SK-MEL-5 (cell line): Measurements from ENCODE around the gene CT83. TPM values are rescaled to one million over a fixed set of nuclear protein-coding genes. Genes with fewer than 3 reads are reported as not detected.
A peak's percentile ranks its signal among the peaks of the same experiment; 100 is the strongest.

Source experiments
- DNase-seq: peaks from one replicate; pipeline ENCODE4 v3.0.0-alpha.2; 2016; ENCODE audit warnings: low read depth, low spot score
- in situ Hi-C: cut with HindIII; loops from 2 replicates; pipeline ENCODE4 v1.10.0; 2016; ENCODE audit warnings: low sequenced_read_pairs, high pct_unique_total_duplicates, low pct_unique_long_range_greater_than_20kb
- polyA plus RNA-seq, 2 experiments: library from polyadenylated mRNA; depleted of rRNA; stranded (reverse); fragments of >200 nt; gene quantifications; 2 replicates each; pipeline ENCODE4 v1.2.3, GENCODE V29; 2015
- total RNA-seq: library from RNA; depleted of rRNA; stranded (reverse); fragments of >200 nt; shearing (Covaris generic); gene quantifications from 2 replicates; pipeline ENCODE4 v1.2.3, GENCODE V29; 2014; rRNA removed

The CT83 gene
- total RNA-seq: 0.83 and 1.8 TPM in 2 replicates
- 0.43 and 2.0 TPM in 2 replicates for polyA plus RNA-seq (2015; cell fraction: cytosol; rRNA removed)
- not detected in 2 replicates for polyA plus RNA-seq (2015; cell fraction: nucleus; rRNA removed)

GRCh38 chrX:116462822-116463221 is at the start of gene CT83:
Gene CT83 (minus strand): TSS chrX:116462976. CDS start chrX:116462856, 120 bp downstream.
- in situ Hi-C loops: no loop called here
- peak; percentile 1 for DNase-seq

DNA sequence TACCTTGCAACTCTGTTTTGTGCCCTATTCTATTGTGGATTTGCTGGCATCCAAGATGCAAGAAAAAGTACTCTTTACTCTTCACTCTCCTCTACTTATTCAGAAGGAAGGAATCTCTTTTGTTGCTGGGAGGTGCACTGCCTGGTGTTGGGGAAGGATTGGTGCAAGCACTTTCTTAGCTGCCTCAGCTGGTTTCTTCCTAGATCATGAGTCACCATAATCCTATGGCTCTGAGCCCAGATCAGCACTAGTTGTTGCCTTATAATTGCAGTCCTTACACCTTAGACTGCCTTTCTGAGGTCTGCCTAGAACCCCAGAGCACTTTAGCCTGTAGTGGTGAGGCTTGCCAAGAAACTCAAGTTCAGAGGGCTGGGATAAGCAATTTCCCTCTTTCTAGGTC is 37.0 kb upstream of the CT83 start:
- in situ Hi-C loops: no loop called here
- DNase-seq: no peak

- in situ Hi-C loops: no loop called here
- DNase-seq: no peak
These were observed 30.5 kb upstream of the CT83 start for GRCh38 chrX:116493271-116493670.

- in situ Hi-C loops: no loop called here
- DNase-seq: peak; percentile 19
These were observed 27.3 kb upstream of the CT83 start for GRCh38 chrX:116490104-116490503.

GRCh38 chrX:116480059-116480458 is 17.3 kb upstream of the CT83 start:
- in situ Hi-C loops: no loop called here
- DNase-seq: no peak

DNA sequence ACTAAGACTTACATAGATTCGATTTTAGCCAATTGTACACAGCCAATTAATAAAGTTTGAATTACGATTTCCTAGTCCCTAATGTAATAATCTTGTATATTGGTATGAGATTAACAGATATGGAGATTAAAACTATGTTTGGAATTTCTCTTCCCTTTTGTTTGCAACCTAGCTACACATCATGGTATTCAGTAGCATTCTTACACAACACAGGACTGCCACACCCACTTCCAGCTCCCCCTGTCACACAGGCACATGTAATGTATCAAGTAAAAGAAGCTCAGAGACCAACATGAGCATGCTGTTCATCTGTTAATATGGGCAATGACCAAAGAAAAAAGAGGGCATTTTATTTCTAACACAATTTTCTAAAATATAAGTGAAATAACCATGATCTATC is 13.6 kb downstream of the CT83 start:
- no peak for DNase-seq
- in situ Hi-C loops: no loop called here

- no peak for DNase-seq
- in situ Hi-C loops: no loop called here
These were observed 26.4 kb downstream of the CT83 start, which contains the start of gene SLC6A14 for GRCh38 chrX:116436358-116436816. Gene SLC6A14 (plus strand): TSS chrX:116436606. CDS start chrX:116436710, 104 bp downstream.

GRCh38 chrX:116435597-116435996 is 27.2 kb downstream of the CT83 start:
- no peak for DNase-seq
- in situ Hi-C loops: no loop called here

DNA sequence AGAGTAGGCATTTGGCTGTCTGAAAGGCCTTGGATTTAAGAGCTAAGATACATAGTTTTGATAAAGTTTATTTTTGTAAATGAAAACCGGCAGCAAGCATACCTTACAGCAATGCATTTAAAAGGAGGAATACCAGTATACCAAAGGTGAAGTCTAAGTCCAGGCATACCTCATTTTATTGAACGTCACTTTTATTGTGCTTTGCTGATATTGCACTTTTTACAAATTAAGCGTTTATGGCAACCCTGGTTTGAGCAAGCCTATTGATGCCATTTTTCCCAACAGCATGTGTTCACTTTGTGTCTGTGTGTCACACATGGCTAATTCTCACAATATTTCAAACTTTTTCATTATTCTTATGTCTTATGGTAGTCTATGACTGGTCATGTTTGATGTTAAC is 34.8 kb downstream of the CT83 start:
- in situ Hi-C loops: no loop called here
- no peak for DNase-seq

DNA sequence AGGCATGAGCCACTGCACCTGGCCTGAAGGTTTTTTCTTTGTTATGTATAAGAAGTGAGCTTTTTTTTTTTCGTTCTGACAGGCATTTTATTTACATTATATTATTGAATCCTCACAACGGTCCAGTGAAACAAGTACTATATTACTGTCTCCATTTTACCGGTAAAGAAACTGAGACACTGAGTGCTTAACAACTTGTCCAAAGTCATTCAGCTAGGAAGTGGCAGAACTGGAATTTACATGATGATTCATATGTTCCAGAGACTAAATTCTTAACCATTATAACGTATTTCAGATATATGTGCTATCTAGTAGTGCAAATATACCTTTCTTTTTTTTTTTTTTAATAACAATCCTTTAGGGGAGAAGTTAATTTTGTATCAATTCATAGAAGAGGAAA is 44.8 kb downstream of the CT83 start:
- DNase-seq: no peak
- in situ Hi-C loops: no loop called here

- DNase-seq: no peak
- in situ Hi-C loops: no loop called here
These were observed 45.6 kb downstream of the CT83 start for GRCh38 chrX:116417214-116417613.

GRCh38 chrX:116413273-116413672 is 49.5 kb downstream of the CT83 start:
- in situ Hi-C loops: no loop called here
- DNase-seq: no peak

Other genes starting within 250 kb of the CT83 start
- not detected in 2 replicates for gene SLC6A14, start 26.4 kb downstream of the CT83 start, total RNA-seq